Measurements from ENCODE around the gene GPBAR1. TPM values are rescaled to one million over a fixed set of nuclear protein-coding genes. Genes with fewer than 3 reads are reported as not detected.

Gene GPBAR1
- total and polyA plus RNA-seq, 2 donors (not counting 1 experiment from before 2014, with no cell fraction given) = 0.66 to 0.81 TPM

GRCh38 chr2:218257390-218257981 lies 3.3 kb upstream of the GPBAR1 start:
- H3K4me3 ChIP-seq (ENCODE audit: control extremely low read depth in 1 of 5, extremely low read depth in 1 of 5, insufficient read depth in 1 of 5, low read depth in 2 of 5, low read length in 4 of 5) = no peak overlapping the region

More at GRCh38 chr2:218257390-218257981, 3.3 kb upstream of the GPBAR1 start:
- H4K20me1 ChIP-seq (ENCODE audit: control insufficient read depth, insufficient read depth, low read length, poor library complexity, severe bottlenecking) = peaks cover 32% of the 10 kb centered on the region
- Mint-ChIP-seq H3K9me3 (ENCODE audit: insufficient read depth) (no peaks in the 10 kb centered on the region), H3K27ac (peak overlapping the region; percentile 98), H3K4me3 (peak overlapping the region; percentile 86), H3K27me3 (no peaks in the 10 kb centered on the region), H3K4me1 (peaks cover 53% of the 10 kb centered on the region)
- ChIA-PET CTCF (interaction anchor here (0.6 to 3.4 kb wide), 25 partner anchors 9 to 144 kb away, joined by 3 to 19 read pairs (median 6); partner anchors contain the start of genes AAMP, CATIP, PNKD and TMBIM1), POLR2A (interaction anchor here (0.6 to 1.3 kb wide), 4 partner anchors 13 to 993 kb away, joined by 3 to 6 read pairs (median 5); partner anchors contain the start of genes AAMP and PNKD)
- H3K9ac ChIP-seq (ENCODE audit: low read length) = no peak overlapping the region
- intact Hi-C loops (cut with micrococcal nuclease) = loop anchor here (1.0 kb wide), 5 partner anchors 13 to 88 kb away; partner anchors contain the start of genes AAMP, PNKD and TMBIM1
- H3K4me1 ChIP-seq (ENCODE audit: control insufficient read depth in 2 of 2, insufficient read depth in 2 of 2, low read length in 2 of 2) = peaks cover 48 to 57% of the 10 kb centered on the region in 2 donors
- no peak overlapping the region for H2AFZ ChIP-seq (ENCODE audit: insufficient read depth, low read depth, low read length, poor library complexity, severe bottlenecking)
- H3K27me3 ChIP-seq (replicated peaks in 1 of 4; ENCODE audit: control extremely low read depth in 1 of 4, control insufficient read depth in 3 of 4, insufficient read depth in 4 of 4, low read length in 3 of 4) = no peaks in the 10 kb centered on the region
- TF ChIP-seq, protein P1, sequence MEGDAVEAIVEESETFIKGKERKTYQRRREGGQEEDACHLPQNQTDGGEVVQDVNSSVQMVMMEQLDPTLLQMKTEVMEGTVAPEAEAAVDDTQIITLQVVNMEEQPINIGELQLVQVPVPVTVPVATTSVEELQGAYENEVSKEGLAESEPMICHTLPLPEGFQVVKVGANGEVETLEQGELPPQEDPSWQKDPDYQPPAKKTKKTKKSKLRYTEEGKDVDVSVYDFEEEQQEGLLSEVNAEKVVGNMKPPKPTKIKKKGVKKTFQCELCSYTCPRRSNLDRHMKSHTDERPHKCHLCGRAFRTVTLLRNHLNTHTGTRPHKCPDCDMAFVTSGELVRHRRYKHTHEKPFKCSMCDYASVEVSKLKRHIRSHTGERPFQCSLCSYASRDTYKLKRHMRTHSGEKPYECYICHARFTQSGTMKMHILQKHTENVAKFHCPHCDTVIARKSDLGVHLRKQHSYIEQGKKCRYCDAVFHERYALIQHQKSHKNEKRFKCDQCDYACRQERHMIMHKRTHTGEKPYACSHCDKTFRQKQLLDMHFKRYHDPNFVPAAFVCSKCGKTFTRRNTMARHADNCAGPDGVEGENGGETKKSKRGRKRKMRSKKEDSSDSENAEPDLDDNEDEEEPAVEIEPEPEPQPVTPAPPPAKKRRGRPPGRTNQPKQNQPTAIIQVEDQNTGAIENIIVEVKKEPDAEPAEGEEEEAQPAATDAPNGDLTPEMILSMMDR (IDR thresholded peaks at IDR 0.05) = peak; percentile 67
- no peak for TF ChIP-seq EZH2 (IDR thresholded peaks at IDR 0.05; ENCODE audit: borderline replicate concordance, insufficient read depth, low read depth, low read length, poor library complexity, severe bottlenecking)
- H3K27ac ChIP-seq (ENCODE audit: low read length in 2 of 2) = peak overlapping the region; percentile 61 to 85
- DNase-seq (peak; percentile 93), ATAC-seq (ENCODE audit: low read depth) (peak; percentile 90)
- peaks cover 8 to 41% of the 10 kb centered on the region in 2 experiments for H3K36me3 ChIP-seq (replicated peaks in 1 of 2; ENCODE audit: control extremely low read depth in 1 of 2, control insufficient read depth in 1 of 2, extremely low read depth in 1 of 2, insufficient read depth in 2 of 2, low read length in 1 of 2)
- WGBS (ENCODE audit: insufficient coverage) = 7% methylated on average over 7 of the region's 8 CpGs
- H3K9me3 ChIP-seq (ENCODE audit: control extremely low read depth in 1 of 3, control insufficient read depth in 2 of 3, insufficient read depth in 1 of 3, low read length in 2 of 3) = no peaks in the 10 kb centered on the region
- no peaks in the 10 kb centered on the region for H3K79me2 ChIP-seq (ENCODE audit: control insufficient read depth, insufficient read depth, low read length)
- peak overlapping the region; percentile 50 for H3K4me2 ChIP-seq (replicated peaks; ENCODE audit: low read depth, low read length, poor library complexity, severe bottlenecking)
